ENCODE results near the gene SUPT20HL2. TPM values are rescaled to one million over a fixed set of nuclear protein-coding genes. Genes with fewer than 3 reads are reported as not detected.
"Not testable (repeated sequence)": the region's sequence is repeated elsewhere in the genome, so short reads cannot be mapped to it uniquely, and the experiment has no call there.

Gene SUPT20HL2
- total RNA-seq, 1 experiment from 2014 or later, result 0.14 TPM

DNA sequence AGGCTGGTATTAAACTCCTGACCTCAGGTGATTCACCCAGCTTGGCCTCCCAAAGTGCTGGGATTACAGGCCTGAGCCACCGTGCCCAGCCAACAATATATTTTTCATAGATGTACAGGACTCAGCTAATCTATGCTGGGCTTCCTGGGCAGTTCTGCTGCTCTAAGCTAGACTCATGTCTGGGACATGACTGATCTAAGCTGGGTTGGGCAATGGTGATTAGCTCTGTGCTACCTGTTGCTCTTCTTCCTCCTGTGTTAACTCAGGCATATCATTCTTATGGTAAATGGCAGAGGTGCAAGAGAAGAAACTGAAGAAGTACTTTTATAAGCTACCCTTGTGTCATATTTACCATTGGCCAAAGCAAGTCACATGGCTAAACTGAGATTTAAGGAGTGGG lies 11.4 kb upstream of the SUPT20HL2 start:
- no peak for DNase-seq
- no peaks in the 10 kb centered on the region for H3K27me3 ChIP-seq (ENCODE audit: control insufficient read depth, insufficient read depth, low read length)
- no peak overlapping the region for H3K4me3 ChIP-seq (ENCODE audit: insufficient read depth, low read depth, low read length)
- no peaks in the 10 kb centered on the region for H3K36me3 ChIP-seq (replicated peaks; ENCODE audit: control insufficient read depth, insufficient read depth, low read length)

DNA sequence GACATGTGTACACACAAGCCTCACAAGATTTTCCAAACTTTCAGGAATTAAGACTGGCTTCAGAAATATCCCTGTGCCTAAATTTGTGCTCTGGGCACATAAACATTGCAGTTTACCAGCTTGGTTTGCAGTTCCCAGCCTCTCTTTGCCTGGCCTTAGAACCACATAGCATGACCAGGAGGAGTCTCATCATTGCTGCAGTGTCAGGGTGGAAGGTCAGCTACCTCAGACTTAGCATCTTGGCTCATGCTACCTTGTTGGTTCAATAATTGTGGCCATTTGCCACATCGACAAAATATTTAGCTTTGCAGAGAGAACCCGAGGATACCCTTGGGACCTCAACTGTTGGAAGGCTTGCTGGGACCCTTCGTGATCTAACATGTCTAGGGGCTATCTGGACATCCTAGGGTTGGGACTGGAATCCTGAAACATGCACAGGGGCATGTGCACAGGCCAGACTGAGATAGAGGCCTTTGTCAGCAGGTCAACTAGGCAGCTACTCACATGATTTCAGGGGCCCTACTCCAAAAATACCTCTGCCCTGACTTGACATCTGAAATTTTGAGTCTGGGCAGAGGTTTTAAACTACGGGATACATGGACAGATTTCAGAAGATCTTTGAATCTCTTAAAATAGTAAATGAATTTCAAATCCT lies 8.0 kb upstream of the SUPT20HL2 start:
- no peak for DNase-seq
- H3K36me3 ChIP-seq (replicated peaks; ENCODE audit: control insufficient read depth, insufficient read depth, low read length), result no peaks in the 10 kb centered on the region
- H3K4me3 ChIP-seq (ENCODE audit: insufficient read depth, low read depth, low read length), result no peak overlapping the region
- no peaks in the 10 kb centered on the region for H3K27me3 ChIP-seq (ENCODE audit: control insufficient read depth, insufficient read depth, low read length)

DNA sequence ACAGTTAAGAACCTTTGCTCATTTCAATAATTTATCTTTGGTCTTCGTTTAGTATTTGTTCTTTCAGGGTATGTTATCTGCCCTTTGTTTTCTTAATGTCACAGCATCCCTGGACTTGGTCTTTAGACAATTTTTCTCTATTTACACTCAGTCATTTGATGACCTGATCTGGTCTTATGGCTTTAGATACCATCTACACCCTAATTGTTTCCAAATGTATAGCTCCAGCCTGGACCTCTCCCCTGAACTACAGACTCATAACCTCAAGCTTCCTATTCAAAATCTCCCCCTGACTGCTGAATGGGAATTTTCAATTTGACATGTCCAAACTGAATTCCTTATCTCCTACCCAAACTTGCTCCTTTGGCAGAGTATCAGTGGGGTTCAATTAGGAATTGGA lies 3.7 kb upstream of the SUPT20HL2 start:
- Histone ChIP-seq H3K36me3 (replicated peaks; ENCODE audit: control insufficient read depth, insufficient read depth, low read length) (no peaks in the 10 kb centered on the region), H3K27me3 (ENCODE audit: control insufficient read depth, insufficient read depth, low read length) (no peaks in the 10 kb centered on the region), H3K4me3 (ENCODE audit: insufficient read depth, low read depth, low read length) (no peak overlapping the region)
- DNase-seq, result no peak

DNA sequence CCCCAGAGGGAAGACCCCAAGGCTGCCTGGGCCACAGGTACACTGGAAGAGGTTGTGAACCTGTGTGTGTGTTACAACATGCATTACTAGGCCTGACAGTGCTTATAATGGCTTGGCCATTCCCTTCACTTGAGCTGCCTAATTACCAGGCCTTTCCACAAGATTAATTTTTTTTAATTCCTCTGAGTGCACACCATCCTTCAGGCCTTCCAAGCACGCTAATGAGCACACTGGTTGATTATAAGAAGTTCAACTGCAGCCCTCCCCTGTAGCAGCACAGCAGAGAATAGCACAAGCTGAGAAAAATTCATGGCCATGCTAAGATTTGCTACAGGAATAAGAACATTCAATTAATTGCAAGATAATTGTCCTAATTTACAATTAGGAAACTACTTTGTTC lies 2.2 kb upstream of the SUPT20HL2 start:
- DNase-seq, result no peak
- no peaks in the 10 kb centered on the region for H3K27me3 ChIP-seq (ENCODE audit: control insufficient read depth, insufficient read depth, low read length)
- H3K4me3 ChIP-seq (ENCODE audit: insufficient read depth, low read depth, low read length), result no peak overlapping the region
- H3K36me3 ChIP-seq (replicated peaks; ENCODE audit: control insufficient read depth, insufficient read depth, low read length), result no peaks in the 10 kb centered on the region

DNA sequence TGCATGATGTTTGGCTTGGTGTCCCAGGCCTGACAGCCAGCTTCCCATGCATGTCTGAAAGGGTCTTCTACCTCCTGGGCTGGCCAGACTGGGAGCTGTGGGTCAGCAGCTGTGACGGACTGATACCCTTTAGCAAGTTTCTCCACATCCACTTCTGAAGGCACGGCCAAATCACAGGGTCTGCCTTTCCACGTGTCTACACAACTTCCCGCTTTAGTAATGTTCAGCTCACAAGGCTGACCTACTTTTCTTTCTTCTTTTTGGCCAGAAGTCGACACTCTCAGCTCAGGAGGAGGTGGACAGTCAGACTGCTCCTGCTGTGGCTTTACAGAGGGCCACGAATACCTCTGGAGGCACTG lies 1.6 kb downstream of the SUPT20HL2 start:
- DNase-seq, result not testable (repeated sequence)

DNA sequence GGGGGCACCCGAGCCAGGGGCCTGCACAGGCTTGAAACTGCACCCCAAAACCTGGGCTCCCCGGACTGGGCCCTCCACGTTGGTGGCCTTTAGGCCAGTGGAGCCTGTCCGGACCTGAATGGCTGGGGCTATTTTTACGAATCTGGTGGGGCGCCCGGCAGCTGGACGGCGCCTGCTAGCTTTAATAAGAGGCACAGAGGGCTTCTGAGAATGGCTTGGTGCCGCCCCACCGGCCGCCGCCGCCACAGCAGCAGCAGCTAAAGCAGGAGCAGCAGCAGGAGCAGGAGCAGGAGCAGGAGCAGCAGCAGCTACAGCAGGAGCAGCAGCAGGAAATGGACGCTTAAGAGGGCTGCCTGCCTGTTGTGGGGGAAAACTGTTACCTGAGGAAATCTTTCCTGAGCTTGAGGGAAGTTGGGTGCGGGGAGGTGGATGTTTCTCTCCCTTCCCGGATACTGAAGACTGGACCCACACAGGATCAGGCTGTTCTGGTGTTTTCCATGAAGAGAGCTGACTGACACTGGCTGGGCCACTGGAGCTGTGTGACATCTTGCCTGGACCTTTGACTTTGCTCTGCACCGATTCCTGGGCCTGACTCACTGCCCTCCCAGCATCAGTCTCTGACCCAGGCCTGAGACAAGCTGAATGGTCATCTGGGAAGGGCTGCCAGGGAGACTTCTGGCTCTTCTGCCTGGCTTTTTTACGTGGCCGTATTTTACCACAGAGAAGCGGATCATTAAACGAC lies 2.2 kb downstream of the SUPT20HL2 start:
- not testable (repeated sequence) for H3K36me3 ChIP-seq (replicated peaks; ENCODE audit: control insufficient read depth, insufficient read depth, low read length); H3K27me3 ChIP-seq (ENCODE audit: control insufficient read depth, insufficient read depth, low read length); H3K4me3 ChIP-seq (ENCODE audit: insufficient read depth, low read depth, low read length)
- DNase-seq, result peak; percentile 55

More for the DNA sequence above, 1.6 kb downstream of the SUPT20HL2 start:
- H3K4me3 ChIP-seq (ENCODE audit: insufficient read depth, low read depth, low read length); H3K36me3 ChIP-seq (replicated peaks; ENCODE audit: control insufficient read depth, insufficient read depth, low read length); H3K27me3 ChIP-seq (ENCODE audit: control insufficient read depth, insufficient read depth, low read length): not testable (repeated sequence)

DNA sequence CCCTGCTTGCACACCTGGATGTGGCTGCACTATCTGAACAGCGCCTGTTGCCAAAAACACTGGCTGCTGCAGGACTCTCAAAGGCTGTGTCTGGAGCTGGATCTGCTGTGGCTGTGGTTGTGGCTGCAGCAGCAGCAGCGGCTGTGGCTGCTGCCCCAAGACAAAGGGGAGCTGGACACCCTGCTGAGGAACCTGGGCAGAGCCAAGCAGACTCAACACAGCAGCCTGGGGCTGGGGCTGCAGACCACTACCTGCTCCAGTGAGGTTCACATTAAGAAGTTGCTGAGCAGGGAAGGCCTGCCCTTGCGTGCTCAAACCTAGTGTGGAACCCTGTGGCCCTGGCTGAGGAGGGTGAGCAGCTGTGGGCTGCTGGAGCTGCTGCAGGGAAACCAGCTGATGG lies 3.0 kb downstream of the SUPT20HL2 start:
- not testable (repeated sequence) for H3K36me3 ChIP-seq (replicated peaks; ENCODE audit: control insufficient read depth, insufficient read depth, low read length); H3K4me3 ChIP-seq (ENCODE audit: insufficient read depth, low read depth, low read length); H3K27me3 ChIP-seq (ENCODE audit: control insufficient read depth, insufficient read depth, low read length)
- peak; percentile 60 for DNase-seq

DNA sequence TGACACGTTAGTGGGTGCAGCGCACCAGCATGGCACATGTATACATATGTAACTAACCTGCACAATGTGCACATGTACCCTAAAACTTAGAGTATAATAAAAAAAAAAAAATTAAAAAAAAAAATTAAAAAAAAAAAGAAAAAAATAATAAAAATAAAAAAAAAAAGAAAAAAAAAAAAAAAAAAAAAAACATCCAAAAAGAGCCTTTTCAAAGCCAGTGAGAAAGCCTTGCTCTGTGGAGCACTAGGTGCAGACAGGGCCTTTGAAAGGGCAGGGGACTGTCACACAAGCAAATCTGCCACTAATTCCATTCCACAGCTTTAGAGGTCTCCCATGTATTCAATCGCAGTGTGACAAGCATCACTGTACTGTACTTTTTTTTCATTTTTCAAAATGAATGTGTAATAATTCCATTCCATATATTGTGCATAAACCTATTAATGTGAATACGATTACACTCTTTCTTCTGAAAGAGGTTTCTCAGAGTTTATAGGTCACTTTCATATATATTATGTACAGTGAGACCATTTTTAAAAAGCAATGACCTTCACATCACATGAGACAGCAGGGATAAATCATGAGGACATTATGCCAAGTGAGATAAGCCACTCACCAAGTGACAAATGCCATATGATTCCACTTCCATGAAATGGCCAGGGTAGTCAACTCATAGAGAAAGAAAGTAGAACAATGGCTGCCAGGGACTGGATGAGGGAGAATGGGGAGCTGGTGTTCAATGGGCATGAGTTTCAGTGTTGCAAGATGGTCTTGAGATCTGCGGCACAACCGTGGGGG lies 4.1 kb downstream of the SUPT20HL2 start:
- not testable (repeated sequence) for H3K27me3 ChIP-seq (ENCODE audit: control insufficient read depth, insufficient read depth, low read length); H3K36me3 ChIP-seq (replicated peaks; ENCODE audit: control insufficient read depth, insufficient read depth, low read length); H3K4me3 ChIP-seq (ENCODE audit: insufficient read depth, low read depth, low read length); DNase-seq

DNA sequence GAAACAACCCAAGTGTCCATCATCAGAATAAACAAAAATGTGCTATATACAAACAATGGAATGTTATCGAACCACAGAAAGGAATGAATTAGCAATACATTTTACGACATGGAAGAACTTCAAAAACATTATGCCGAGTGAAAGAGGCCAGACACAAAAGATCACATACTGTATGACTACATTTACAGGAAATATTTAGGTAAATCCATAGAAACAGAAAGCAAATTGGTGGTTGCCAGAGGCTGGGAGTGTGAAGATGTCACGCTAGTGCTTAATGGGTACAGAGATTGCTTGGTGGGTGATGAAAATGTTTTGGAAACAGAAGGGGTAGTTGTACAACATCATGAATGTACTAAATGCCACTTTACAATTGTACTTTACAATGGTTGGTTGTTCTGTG lies 5.1 kb downstream of the SUPT20HL2 start:
- H3K36me3 ChIP-seq (replicated peaks; ENCODE audit: control insufficient read depth, insufficient read depth, low read length); DNase-seq; H3K27me3 ChIP-seq (ENCODE audit: control insufficient read depth, insufficient read depth, low read length); H3K4me3 ChIP-seq (ENCODE audit: insufficient read depth, low read depth, low read length): not testable (repeated sequence)

DNA sequence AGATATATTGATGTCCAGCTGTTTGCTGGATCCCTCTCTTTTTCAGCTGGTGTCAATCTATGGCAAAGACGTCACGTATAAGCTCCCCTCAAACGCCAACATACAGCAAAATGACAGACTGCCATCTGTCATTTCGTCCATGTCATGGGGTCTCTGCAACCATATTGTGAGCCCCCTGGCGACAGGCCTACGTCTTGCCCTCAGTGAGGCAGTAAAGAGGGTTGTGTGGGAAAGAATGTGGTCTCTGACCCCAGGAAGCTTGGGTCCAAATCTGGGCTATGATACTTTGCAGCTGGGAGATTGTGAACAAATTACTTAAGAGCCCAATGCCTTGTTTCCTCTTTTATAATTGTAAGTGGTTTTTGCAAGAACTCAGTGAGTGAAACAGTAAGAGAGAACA lies 7.4 kb downstream of the SUPT20HL2 start:
- DNase-seq, result peak; percentile 54
- Histone ChIP-seq H3K36me3 (replicated peaks; ENCODE audit: control insufficient read depth, insufficient read depth, low read length) (no peaks in the 10 kb centered on the region), H3K27me3 (ENCODE audit: control insufficient read depth, insufficient read depth, low read length) (no peaks in the 10 kb centered on the region), H3K4me3 (ENCODE audit: insufficient read depth, low read depth, low read length) (no peak overlapping the region)

DNA sequence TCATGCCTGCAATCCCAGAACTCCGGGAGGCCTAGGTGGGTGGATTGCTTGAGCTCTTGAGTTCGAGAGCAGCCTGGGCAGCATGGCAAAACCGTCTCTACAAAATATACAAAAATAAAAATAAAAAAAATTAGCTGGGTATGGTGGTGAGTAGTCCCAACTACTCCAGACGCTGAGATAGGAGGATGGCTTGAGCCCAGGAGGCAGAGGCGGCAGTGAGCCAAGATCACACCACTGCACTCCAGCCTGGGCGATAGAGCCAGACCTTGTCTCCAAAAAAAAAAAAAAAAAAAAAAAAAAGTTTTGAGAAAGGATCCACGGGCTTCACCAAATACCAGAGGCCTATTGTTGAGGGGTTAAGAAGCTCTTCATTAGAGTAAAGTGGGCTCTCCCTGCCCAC lies 8.0 kb downstream of the SUPT20HL2 start:
- Histone ChIP-seq H3K36me3 (replicated peaks; ENCODE audit: control insufficient read depth, insufficient read depth, low read length) (no peaks in the 10 kb centered on the region), H3K4me3 (ENCODE audit: insufficient read depth, low read depth, low read length) (no peak overlapping the region), H3K27me3 (ENCODE audit: control insufficient read depth, insufficient read depth, low read length) (no peaks in the 10 kb centered on the region)
- DNase-seq, result no peak

DNA sequence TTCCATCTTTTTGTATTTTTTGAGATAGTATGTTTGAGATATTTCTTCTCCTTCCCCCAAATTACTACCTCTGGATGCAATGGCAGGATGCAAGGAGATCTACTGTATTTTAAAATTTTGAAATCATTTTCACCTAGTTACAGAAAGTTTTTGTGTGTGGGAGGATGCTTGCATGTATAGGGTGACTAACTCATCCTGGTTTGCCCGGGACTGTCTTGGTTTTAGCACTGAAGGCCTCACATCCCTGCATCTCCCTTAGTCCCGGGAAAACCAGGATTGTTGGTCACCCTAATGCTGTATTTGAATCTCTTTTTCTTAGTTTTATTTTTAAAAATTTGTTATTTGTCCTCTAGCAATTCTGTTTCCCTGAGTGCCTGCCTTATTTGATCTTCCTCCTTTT lies 12.1 kb downstream of the SUPT20HL2 start:
- DNase-seq, result no peak
- no peaks in the 10 kb centered on the region for H3K27me3 ChIP-seq (ENCODE audit: control insufficient read depth, insufficient read depth, low read length)
- H3K4me3 ChIP-seq (ENCODE audit: insufficient read depth, low read depth, low read length), result no peak overlapping the region
- H3K36me3 ChIP-seq (replicated peaks; ENCODE audit: control insufficient read depth, insufficient read depth, low read length), result no peaks in the 10 kb centered on the region

DNA sequence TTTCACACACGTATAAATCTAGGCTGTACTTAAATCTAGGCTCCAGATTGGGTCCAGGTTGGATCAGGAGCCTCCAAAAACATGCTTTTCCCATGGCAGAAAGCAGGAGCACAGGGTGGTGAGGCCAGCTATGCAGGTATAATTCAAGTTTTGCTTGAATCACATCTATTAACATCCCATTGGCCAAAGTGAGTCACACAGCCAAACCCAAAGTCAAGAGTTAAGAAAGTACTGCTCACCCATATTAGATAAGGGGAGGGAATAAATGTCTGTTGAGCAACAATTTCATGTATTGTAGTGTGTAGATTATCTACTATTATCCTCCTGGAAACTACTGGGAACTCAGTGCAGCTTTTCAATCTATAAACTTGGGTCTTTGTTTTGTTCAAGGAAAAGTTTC lies 12.8 kb downstream of the SUPT20HL2 start:
- no peak for DNase-seq
- Histone ChIP-seq H3K4me3 (ENCODE audit: insufficient read depth, low read depth, low read length) (no peak overlapping the region), H3K36me3 (replicated peaks; ENCODE audit: control insufficient read depth, insufficient read depth, low read length) (no peaks in the 10 kb centered on the region), H3K27me3 (ENCODE audit: control insufficient read depth, insufficient read depth, low read length) (no peaks in the 10 kb centered on the region)

DNA sequence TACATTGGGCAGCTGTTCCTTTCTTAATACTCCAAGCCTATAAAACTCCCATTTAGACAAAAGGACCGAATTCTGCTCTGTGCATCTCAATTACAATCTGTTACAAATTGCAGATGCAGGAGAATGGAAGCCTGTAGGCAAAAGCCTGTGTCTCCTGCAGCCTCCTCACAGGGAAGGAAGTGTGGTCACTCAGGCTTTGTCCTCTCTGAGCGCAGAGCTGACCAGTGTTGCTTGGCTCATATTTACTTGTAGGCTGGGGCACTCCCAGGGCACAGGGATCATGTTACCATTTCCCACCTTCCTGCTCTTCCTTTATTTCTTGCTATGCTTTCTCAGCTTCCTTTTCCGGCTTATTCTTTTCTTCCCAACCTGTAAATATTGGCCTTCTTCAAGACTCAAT lies 15.7 kb downstream of the SUPT20HL2 start:
- Histone ChIP-seq H3K4me3 (ENCODE audit: insufficient read depth, low read depth, low read length) (no peak overlapping the region), H3K27me3 (ENCODE audit: control insufficient read depth, insufficient read depth, low read length) (no peaks in the 10 kb centered on the region), H3K36me3 (replicated peaks; ENCODE audit: control insufficient read depth, insufficient read depth, low read length) (no peaks in the 10 kb centered on the region)
- no peak for DNase-seq

DNA sequence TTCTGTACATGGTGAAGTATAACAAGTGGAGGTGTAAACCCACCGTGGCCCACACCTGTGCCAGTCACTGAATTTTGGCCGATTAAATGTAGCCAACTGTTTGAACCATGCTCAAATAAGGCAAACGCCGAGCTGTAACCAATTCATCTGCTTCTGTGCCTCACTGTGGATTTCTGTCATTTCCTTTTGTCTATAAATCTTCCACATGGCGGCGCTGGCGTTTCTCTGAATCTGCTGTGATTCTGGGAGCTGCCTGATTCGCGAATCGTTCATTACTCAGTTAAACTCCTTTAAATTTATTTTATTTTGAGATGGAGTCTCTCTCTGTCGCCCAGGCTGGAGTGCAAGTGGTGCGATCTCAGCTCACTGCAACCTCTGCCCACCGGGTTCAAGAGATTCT lies 19.2 kb downstream of the SUPT20HL2 start:
- Histone ChIP-seq H3K4me3 (ENCODE audit: insufficient read depth, low read depth, low read length) (no peak overlapping the region), H3K27me3 (ENCODE audit: control insufficient read depth, insufficient read depth, low read length) (no peaks in the 10 kb centered on the region), H3K36me3 (replicated peaks; ENCODE audit: control insufficient read depth, insufficient read depth, low read length) (no peaks in the 10 kb centered on the region)
- DNase-seq, result no peak

All from H7 (cell line).